ENCODE measurements around the gene MYB.
A peak's percentile ranks its signal among the peaks of the same experiment; 100 is the strongest.

The MYB gene

DNA sequence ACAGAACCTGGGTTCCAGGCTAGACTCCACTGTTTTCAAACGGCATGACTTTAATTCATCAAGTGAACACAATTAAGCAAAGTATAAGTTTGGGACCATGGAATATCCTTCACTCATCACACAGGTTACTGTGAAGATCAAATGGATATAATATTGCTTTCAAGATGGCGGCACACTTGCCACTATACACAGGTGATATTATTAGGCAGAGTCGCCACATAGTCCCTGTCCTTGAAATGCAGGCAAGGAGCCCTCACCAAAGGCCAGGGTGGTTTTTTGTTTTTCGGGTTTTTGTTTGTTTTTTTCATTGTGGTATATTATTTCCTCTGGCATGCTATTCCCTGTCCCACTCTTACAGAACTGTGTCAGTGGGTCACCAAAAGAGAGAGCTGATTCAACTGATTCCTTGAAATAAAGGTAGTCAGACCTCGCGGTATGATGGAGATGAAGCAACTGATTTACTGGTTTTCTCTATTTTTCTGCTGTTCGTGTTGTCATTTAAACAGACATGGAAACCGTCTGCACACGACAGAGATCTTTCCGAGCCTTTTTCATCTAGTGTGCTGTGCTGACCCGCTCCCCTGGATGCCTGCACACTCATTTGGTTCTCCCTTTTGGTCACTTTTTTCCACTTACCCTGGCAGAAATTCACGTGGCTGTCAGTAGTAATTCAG is 29.7 kb downstream of the MYB start:
- TF ChIP-seq, protein P1, sequence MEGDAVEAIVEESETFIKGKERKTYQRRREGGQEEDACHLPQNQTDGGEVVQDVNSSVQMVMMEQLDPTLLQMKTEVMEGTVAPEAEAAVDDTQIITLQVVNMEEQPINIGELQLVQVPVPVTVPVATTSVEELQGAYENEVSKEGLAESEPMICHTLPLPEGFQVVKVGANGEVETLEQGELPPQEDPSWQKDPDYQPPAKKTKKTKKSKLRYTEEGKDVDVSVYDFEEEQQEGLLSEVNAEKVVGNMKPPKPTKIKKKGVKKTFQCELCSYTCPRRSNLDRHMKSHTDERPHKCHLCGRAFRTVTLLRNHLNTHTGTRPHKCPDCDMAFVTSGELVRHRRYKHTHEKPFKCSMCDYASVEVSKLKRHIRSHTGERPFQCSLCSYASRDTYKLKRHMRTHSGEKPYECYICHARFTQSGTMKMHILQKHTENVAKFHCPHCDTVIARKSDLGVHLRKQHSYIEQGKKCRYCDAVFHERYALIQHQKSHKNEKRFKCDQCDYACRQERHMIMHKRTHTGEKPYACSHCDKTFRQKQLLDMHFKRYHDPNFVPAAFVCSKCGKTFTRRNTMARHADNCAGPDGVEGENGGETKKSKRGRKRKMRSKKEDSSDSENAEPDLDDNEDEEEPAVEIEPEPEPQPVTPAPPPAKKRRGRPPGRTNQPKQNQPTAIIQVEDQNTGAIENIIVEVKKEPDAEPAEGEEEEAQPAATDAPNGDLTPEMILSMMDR (IDR thresholded peaks at IDR 0.05), result no peak
- Histone ChIP-seq H3K36me3 (ENCODE audit: control insufficient read depth, insufficient read depth, low read length) (no peaks in the 10 kb centered on the region), H3K27ac (no peak overlapping the region)

GRCh38 chr6:135211306-135211702 is 30.2 kb downstream of the MYB start:
- Histone ChIP-seq H3K79me2 (no peaks in the 10 kb centered on the region), H2AFZ (no peak overlapping the region), H3K4me3 (ENCODE audit: low read depth, low read length) (peak overlapping the region; percentile 17), H3K27me3 (ENCODE audit: control insufficient read depth, insufficient read depth, low read length) (no peaks in the 10 kb centered on the region), H3K9ac (no peak overlapping the region), H3K4me1 (peaks cover 2% of the 10 kb centered on the region), H3K27ac (no peak overlapping the region), H3K4me2 (ENCODE audit: low read length) (peak overlapping the region; percentile 58), H3K36me3 (ENCODE audit: control insufficient read depth, insufficient read depth, low read length) (no peaks in the 10 kb centered on the region), H3K9me3 (ENCODE audit: control insufficient read depth, low read length) (no peaks in the 10 kb centered on the region)
- TF ChIP-seq, protein P1 (IDR thresholded peaks at IDR 0.05), result no peak

More for the DNA sequence above, 29.7 kb downstream of the MYB start:
- H3K79me2 ChIP-seq, result no peaks in the 10 kb centered on the region
- H3K27me3 ChIP-seq (ENCODE audit: control insufficient read depth, insufficient read depth, low read length), result no peaks in the 10 kb centered on the region
- H3K9me3 ChIP-seq (ENCODE audit: control insufficient read depth, low read length), result no peaks in the 10 kb centered on the region
- peak overlapping the region; percentile 58 for H3K4me2 ChIP-seq (ENCODE audit: low read length)
- H3K4me1 ChIP-seq, result peaks cover 2% of the 10 kb centered on the region
- no peak overlapping the region for H2AFZ ChIP-seq
- H3K9ac ChIP-seq, result no peak overlapping the region
- H3K4me3 ChIP-seq (ENCODE audit: low read depth, low read length), result peak overlapping the region; percentile 17

GRCh38 chr6:135212020-135212806 is 31.1 kb downstream of the MYB start:
- H3K4me1 ChIP-seq, result peaks cover 2% of the 10 kb centered on the region
- H3K79me2 ChIP-seq, result no peaks in the 10 kb centered on the region
- TF ChIP-seq, protein P1 (IDR thresholded peaks at IDR 0.05), result no peak
- H3K27ac ChIP-seq, result no peak overlapping the region
- H3K9ac ChIP-seq, result no peak overlapping the region
- no peaks in the 10 kb centered on the region for H3K27me3 ChIP-seq (ENCODE audit: control insufficient read depth, insufficient read depth, low read length)
- no peaks in the 10 kb centered on the region for H3K9me3 ChIP-seq (ENCODE audit: control insufficient read depth, low read length)
- H3K4me2 ChIP-seq (ENCODE audit: low read length), result no peak overlapping the region
- H2AFZ ChIP-seq, result no peak overlapping the region
- no peak overlapping the region for H3K4me3 ChIP-seq (ENCODE audit: low read depth, low read length)
- no peaks in the 10 kb centered on the region for H3K36me3 ChIP-seq (ENCODE audit: control insufficient read depth, insufficient read depth, low read length)

DNA sequence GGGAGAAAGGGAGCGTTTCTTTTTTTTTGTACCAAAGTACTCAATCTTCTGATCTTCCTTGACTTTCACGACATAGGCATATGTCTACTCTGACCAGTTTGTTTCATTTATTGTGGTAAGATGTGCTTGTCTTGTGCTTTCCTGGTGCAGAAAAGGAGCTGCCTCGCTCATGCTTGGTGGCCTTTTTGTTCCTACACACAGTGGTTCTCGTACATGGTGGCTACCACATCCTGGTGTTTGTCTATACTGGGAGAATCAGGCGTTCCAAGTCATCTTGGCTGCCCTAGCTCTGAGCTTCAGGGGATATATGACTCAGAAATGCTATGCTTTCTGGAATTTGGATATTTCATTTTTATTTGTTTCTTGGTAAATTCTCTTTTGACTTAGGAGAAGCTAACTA is 31.8 kb downstream of the MYB start:
- TF ChIP-seq, protein P1 (IDR thresholded peaks at IDR 0.05), result no peak
- no peaks in the 10 kb centered on the region for H3K9me3 ChIP-seq (ENCODE audit: control insufficient read depth, low read length)
- no peak overlapping the region for H3K27ac ChIP-seq
- H3K4me3 ChIP-seq (ENCODE audit: low read depth, low read length), result no peak overlapping the region
- no peaks in the 10 kb centered on the region for H3K79me2 ChIP-seq
- H3K4me1 ChIP-seq, result peaks cover 2% of the 10 kb centered on the region
- no peaks in the 10 kb centered on the region for H3K36me3 ChIP-seq (ENCODE audit: control insufficient read depth, insufficient read depth, low read length)
- no peak overlapping the region for H3K9ac ChIP-seq
- H3K27me3 ChIP-seq (ENCODE audit: control insufficient read depth, insufficient read depth, low read length), result no peaks in the 10 kb centered on the region
- no peak overlapping the region for H3K4me2 ChIP-seq (ENCODE audit: low read length)
- no peak overlapping the region for H2AFZ ChIP-seq

All from parathyroid adenoma (tissue), 2 donors.